Measurements from ENCODE around the gene CRAMP1.
"Not testable (repeated sequence)": the region's sequence is repeated elsewhere in the genome, so short reads cannot be mapped to it uniquely, and the experiment has no call there.

Gene CRAMP1

DNA sequence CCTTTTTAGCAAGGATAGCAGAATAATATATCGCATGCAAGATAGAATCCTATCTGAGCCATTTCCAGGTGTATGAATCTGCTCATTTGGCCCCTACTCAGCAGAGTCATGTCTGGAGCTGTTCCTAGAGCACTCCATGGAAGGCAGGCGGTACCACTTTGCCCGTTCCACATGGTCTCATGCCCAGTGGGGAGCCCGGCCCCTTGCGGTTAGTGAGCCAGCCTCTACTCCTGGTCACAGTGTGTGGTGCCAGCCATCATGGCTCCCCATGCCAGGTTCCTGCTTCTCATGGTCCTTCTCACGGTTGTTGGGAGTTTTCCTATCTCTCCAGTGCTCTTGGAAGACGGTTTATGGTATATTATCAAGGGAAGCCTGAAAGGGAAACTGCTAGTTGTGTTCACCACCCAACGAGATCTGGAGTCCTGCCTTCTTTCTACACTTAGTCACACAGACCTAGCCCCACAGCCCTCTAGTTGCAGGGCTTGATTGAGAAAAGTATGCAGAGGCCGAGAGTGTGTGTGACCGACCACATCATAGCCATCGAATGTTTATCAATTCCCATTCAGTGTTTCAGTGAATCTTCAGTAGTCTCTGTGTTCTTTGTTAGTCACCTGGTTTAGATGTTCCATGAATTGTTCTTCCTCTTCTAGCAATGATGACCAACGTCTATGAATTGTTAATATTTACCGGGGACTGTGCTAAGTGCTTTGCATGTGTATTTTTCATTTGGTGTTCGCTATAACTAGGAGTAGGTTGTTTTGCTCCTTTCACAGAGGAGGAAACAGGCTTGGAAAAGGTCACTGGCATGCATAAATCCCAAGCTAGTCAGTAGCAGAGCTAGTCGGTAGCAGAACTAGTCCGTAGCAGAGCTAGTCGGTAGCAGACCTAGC, 75.5 kb downstream of the CRAMP1 start:
- no peak for DNase-seq (ENCODE audit: low read depth)

DNA sequence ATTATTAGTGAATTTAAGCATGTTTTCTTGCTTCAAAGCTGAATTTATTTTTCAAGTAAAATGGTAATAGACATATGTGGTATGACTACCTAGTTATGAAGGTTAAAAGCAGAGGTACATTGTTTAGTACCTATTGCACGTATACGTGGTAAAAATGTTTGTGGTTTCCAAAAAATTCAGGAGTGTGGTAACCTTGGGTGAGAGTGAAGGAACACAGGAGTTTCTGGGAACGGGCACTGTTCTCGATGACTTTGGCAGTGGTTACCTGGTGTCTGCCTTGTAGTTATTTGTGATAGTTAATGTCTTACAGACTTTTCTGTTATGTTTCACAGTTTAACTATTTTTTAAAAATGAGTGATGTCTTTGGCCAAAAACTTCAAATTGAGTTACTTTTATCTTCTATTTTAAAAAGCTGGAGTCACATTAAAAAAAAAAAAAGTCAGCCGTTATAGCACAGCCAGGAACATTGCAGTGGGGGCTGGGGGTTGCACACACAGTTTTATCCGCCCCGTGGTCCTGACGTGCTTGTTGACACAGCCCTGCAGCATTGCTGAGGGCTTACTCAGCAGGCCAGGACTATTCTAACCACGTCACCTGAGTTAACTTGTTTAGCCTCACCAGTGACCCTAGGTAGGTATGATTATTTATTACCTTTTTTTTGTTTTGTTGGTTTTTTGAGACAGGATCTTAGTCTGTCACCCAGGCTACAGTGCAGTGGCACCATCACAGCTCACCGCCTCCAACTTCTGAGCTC, 76.8 kb downstream of the CRAMP1 start:
- no peak for DNase-seq (ENCODE audit: low read depth)

DNA sequence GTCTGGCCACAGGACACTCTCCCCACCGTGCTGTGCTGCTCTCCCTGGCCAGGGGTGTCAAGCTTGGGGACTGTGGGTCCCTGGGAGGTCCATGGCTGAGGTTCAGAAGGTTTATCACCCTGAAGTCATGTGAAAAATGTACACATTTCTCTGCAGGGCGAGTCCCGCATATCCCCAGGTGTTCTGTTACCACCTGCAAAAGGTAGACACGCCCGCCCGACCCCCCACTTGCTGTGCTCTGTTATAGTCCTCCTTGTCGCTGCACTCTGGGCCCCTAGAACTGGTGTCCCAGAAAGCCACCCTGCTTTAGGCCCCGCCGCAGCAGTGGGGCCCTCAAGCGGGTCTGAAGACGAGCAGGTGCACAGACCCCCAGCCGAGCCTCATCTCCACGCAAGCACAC, 77.7 kb downstream of the CRAMP1 start:
- DNase-seq (ENCODE audit: low read depth) = no peak

DNA sequence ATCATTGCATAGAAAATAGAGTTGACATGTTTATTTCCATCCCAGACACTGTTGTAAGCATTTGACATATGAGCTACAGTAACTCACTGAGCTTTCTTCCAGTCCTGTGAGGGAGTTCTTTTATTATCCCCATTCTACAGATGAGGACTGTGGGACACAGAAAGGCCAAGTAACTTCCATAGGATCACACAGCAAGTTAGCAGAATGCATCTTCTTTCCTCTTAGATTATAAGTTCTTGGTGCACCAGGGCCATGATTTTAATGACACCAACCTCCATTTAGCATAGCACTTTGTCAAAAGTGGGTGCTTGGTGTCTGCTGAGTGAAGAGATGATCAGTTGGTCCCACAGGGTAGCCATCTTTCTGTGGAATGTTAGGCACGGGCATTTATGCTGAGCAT, 78.7 kb downstream of the CRAMP1 start:
- no peak for DNase-seq (ENCODE audit: low read depth)

DNA sequence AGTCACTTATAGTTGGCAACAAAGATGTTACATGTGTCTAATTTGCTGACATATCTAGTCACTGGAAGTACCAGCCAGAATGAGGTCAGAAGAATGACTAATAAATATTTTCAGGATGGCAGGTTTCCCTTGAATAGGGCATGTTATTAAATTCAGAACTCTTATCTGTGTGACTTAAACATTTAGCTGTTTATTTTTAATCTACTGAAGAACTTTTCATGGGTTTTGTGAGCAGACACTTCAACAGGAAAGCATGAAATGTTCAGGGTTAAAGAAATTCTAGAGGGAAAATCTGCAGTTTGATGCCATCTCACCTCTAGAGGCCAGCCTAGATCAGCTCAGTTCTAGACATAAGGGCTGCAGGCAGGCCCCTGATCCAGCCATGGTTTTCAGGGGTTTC, 79.1 kb downstream of the CRAMP1 start:
- DNase-seq (ENCODE audit: low read depth) = peak; percentile 62

DNA sequence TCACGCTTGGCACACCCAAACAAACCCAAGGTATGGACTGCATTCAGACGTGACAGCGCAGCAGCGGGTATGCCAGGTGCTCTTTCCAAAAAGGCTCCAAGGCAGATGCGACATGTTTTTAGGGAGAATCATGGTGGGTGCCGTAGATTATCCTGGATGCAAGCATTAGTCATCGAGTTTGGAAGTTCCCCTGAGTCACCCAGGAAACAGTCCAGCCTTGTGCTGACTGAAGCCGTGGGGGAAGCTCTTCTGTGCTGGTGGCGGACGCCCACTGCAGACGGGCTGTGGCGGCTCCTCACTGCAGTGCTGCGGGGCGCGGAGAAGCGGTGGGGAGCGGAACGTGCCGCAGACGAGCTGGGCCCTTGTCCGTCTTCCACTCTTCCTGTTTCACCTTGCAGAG, 79.8 kb downstream of the CRAMP1 start:
- DNase-seq (ENCODE audit: low read depth) = peak; percentile 81

DNA sequence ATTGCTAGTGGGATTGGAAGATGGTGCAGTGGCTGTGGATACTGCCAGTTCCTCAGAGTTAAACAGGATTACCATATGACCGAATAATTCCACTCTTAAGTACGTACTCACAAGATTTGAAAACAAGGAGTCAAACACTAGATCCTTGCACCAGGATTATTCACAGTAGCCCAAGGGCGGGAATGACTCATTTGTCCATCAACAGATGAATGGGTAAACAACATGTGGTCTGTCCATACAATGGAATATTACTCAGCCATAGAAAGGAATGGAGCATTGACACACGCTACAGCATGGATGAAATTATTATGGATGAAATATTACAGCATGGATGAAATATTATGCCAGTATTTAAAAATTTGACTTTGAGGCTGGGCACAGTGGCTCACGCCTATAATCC, 84.7 kb downstream of the CRAMP1 start:
- peak; percentile 38 for DNase-seq (ENCODE audit: low read depth)

DNA sequence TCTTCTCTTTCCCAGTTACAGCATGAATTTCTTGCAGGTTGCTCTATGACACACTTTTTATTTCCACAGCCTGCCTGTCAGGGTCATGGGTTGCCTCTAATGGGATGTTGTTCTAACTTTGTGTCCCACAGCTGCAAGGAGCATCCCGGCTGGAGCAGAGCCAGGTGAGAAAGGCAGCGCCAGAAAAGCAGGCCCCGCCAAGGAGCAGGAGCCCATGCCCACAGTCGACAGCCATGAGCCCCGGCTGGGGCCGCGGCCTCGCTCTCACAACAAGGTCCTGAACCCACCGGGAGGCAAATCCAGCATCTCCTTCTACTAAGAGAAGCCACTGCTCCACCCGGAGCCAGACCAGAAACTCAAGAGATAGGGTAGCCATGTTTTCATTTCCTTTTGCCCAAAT, 86.5 kb downstream of the CRAMP1 start:
- no peak for DNase-seq (ENCODE audit: low read depth)

DNA sequence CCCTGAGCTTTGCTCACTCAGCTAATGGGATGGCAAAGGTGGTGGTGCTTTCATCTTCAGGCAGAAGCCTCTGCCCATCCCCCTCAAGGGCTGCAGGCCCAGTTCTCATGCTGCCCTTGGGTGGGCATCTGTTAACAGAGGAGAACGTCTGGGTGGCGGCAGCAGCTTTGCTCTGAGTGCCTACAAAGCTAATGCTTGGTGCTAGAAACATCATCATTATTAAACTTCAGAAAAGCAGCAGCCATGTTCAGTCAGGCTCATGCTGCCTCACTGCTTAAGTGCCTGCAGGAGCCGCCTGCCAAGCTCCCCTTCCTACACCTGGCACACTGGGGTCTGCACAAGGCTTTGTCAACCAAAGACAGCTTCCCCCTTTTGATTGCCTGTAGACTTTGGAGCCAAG, 88.1 kb downstream of the CRAMP1 start:
- DNase-seq (ENCODE audit: low read depth) = no peak

DNA sequence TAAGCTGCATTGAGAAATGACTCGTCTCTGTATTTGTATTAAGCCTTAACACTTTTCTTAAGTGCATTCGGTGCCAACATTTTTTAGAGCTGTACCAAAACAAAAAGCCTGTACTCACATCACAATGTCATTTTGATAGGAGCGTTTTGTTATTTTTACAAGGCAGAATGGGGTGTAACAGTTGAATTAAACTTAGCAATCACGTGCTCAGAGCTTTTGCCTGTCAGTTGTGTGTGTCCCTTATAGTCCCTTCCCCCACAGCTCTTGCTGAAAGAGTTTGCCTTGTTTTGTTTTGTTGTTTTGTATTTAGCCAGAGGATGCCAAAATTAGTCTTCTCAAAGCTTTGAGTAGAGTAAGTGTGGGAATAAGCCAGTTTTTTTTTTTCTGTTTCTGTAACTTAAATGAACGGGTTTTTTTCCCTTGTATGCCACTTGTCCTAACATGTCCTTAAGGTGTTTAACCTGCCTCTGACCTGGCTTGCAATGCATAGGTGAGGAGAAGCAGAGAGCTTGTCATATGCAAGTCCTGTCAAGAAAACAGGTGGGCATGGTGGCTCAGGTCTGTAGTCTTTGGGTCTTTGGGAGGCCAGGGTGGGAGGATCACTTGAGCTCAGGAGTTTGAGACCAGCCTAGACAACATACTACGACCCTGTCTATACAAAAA, 89.2 kb downstream of the CRAMP1 start:
- DNase-seq (ENCODE audit: low read depth) = no peak

DNA sequence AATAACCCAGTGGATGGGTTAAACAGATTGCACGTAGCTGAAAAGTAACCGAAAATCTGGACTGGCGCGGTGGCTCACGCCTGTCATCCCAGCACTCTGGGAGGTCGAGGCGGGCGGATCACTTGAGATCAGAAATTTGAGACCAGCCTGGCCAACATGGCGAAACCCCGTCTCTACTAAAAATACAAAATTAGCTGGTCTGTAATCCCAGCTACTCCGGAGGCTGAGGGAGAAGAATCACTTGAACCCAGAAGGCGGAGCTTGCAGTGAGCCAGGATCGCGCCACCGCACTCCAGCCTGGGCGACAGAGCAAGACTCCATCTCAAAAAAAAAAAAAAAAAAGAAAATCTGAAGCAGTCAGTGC, 93.1 kb downstream of the CRAMP1 start:
- not testable (repeated sequence) for DNase-seq (ENCODE audit: low read depth)

DNA sequence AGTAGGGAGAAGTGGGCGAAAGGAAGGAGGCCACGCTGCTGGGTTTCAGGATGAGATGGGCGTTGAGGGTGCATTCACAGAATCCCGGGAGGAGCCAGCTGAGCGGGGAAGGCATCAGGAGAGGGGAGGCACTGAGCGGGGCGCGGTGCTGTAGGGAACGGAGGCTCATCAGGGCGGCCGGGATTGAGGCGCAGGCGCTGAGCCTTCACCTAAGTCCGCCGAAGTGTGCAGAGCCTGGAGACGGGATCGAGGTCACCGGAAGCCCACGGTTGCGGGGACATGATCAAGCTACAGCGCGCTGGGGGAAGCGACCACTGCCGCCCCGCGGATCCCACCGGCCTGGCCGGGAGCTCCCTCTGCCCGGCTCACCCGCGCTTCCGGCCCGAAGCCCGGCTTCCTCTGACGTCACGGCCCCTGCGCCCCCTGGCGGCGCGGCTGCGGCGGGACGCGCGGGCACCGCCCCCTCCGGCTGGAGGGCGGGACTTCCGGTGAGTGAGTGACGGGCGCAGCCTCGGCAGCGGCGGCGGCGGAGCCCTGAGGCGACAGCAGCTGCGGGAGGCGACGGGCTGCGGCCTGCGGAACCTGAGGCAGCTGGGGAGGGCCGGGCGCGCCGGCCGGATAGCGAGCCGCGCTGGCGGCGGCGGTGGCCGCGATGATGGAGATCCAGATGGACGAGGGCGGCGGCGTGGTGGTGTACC, 93.7 kb downstream of the CRAMP1 start, which contains the start of gene MAPK8IP3:
MAPK8IP3 (plus strand) TSS at position 508 of the 698 bp plus-strand sequence; CDS start at position 653, 145 bp downstream.
- peak; percentile 89 for DNase-seq (ENCODE audit: low read depth)

DNA sequence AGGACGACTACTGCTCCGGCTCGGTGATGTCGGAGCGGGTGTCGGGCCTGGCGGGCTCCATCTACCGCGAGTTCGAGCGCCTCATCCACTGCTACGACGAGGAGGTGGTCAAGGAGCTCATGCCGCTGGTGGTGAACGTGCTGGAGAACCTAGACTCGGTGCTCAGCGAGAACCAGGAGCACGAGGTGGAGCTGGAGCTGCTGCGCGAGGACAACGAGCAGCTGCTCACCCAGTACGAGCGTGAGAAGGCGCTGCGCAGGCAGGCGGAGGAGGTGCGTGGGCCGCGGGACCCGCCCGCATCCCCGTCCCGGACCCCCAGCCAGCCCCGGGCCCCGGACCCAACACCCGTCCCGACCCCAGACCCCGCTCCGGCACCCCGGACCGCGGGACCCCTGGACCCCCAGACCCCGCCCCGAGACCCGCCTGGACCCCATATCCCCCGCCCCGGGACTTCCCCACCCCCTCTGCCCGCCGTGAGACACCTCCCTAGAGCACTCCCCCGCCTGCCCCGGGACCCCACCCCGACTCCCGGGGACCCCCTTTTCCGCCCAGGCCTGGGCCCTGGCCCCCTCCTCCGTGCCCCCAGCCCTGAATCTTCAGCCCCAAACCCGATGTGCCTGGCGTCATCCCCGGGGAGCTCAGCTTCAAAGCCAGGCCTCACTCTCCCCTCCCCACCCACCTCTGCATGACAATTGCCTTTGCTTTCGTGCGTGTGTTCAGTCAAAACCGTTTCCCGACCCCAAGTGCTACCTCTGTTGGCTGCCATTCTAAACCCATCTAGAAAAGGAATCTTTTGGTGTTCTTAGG, 94.4 kb downstream of the CRAMP1 start:
- DNase-seq (ENCODE audit: low read depth) = peak; percentile 34

DNA sequence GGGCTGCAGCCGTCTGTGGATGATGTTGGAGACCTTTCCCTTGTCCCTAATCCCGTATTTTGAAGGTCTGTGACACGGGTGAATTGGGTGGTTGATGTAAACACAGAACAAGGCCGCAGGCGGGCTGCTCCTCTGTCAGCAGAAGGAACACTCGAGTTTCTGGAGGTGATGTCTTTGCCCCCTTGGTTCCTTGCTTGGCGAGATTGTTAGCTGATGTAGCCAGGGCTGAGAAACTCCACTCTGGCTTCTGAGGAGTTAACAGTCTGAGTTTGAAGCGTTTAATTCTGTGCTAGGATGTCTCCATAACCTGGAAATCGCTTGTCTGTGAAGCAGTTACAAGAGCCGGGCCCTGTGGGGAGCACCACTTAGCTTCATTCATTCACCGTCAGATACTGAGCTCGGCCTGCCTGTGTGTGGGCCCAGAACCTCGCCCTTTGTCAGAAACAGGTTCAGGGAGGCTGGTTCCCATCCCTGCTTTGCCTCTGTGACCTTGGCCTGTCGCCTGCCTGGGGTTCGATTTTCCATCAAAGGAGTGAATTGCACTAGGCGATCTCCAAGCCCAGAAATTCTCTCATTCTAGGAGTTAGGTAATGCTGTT, 95.1 kb downstream of the CRAMP1 start:
- peak; percentile 35 for DNase-seq (ENCODE audit: low read depth)

DNA sequence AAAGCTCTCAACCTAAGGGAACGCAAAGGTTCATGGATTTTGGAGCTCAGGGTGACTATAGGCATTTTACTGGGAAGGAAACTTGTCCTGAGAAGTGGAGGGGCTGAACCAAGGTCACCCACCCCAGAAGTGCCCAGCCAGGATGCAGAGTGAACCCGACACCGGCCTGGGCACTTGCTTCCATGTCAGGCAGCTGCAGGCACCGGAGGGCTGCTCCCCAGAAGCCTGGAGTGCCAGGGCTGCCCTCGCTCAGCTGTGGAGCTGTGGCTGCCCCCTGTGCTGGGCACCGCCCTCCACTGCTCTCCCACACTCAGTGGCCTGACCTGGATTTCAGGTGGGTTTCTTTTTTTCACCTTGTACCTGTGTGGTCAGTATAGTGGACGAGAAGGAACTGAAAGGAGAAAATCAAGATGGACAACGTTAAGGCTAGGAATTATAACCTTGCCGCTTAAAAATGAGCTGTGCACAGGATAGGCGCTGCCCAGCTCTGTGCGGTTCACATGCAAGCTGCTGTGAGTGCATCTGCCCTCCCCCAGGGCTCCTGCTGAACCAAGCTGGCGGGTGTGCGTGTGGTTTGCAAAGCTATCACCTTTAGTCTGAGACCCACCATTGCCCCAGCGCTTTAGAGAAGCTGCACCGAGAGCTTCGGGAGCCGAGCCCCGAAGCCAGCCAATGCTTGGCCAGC, 96.1 kb downstream of the CRAMP1 start:
- DNase-seq (ENCODE audit: low read depth) = no peak

DNA sequence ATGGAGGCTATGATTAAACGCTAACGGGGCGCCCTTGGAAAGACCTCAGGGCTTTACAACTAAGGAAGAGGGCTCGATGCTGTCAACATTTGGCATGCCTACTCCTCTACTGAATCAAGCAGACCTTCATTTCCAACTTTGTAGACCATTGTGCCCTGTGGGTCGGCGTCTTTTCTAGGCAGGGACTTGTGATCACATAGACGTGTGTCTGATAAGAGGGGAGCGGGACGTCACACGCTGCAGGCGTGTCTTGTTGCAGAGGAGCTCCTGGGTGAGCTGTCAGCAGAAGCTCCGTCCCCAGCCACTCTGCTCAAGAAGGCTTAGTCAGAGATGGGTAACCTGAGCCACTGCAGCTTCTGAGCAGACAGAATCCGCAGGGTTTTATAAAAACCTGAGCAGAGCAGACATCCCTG, 96.6 kb downstream of the CRAMP1 start:
- DNase-seq (ENCODE audit: low read depth) = no peak

DNA sequence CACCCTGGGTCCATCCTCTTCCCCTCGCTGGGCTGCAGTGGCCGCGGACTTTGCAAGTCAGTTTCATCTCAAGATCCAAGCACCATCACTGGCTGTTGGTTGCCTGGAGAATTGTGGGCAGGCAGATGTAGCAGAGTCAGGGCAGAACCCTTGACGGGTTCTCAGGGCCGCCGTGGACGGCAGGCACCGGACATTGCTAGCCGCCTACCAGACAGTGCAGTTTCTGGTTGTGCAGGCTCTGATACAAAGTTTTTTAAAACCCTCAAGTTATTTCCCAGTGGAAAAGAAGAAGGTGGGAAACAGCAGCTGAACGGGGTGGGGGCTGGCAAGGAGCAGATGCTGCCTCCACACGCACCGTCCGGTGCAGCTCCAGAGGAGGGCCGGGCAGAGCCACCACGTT, 97.2 kb downstream of the CRAMP1 start:
- no peak for DNase-seq (ENCODE audit: low read depth)

DNA sequence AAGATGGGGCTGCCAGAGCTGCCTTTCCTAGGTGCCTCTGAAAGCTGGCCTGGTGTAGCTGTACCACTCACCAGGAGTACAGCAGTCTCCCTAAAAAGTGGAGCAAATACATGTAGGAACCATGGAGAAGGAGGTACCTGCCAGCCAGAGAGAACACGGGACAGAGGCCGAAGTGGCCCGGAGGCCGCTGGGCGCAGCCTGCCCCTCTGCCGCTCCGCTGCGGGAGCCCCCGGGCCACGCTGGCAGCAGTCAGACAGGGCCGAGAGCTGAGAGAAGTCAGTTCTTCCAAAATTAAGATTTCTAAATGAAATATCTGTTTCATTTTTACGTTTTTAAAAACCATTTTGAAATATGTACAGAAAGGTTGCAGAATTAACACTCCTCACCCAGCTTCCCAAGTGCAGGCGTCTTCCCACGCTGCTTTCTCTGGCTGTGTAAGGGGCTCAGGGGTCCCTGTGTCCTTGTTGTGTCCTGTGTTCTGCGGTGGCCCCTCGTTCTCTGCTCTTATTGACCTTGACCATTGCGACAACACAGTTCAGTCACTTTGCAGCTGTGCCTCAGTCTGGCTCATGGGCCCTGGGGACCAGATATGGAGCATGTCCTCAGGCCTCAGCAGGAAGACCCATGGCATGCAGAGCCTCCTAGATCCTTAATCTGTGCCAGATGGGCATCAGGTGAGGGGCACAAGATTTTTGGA, 98.8 kb downstream of the CRAMP1 start:
- no peak for DNase-seq (ENCODE audit: low read depth)

DNA sequence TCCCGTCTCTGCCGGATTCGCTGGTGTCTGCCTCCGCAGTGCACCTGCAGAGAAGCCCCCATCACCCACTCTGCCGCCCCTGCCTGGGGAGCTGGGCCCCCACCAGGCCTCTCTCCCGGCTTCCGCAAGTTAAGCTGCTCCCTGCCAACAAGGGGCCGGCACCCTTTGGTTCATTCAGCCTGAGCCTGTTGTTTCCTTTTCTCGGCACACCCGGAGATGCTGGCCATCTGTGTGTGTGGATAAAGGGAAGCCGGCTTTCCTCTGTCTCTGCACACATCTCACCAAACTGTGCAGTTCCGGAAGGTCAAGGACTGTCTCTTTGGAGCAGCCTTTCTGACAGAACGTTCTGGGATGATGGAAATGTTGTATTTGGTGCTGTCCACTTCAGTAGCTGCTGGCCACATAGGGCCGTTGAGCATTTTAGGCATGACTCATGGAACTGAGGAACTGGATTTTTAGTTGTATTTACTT, 100.7 kb downstream of the CRAMP1 start:
- peak; percentile 32 for DNase-seq (ENCODE audit: low read depth)
